ENCODE results near the gene CEP162.
A peak's percentile ranks its signal among the peaks of the same experiment; 100 is the strongest.
"Not testable (repeated sequence)": the region's sequence is repeated elsewhere in the genome, so short reads cannot be mapped to it uniquely, and the experiment has no call there.

The CEP162 gene

GRCh38 chr6:84166395-84166794 lies 61.0 kb downstream of the CEP162 start:
- Histone ChIP-seq H3K4me1 (ENCODE audit: control insufficient read depth, insufficient read depth, low read length) (no peaks in the 10 kb centered on the region), H3K9me3 (ENCODE audit: control insufficient read depth, insufficient read depth, low read depth, low read length) (no peaks in the 10 kb centered on the region), H3K27ac (ENCODE audit: extremely low read depth, low read depth, low read length) (no peak overlapping the region), H3K36me3 (ENCODE audit: control insufficient read depth in 2 of 2, insufficient read depth in 1 of 2, low read length in 2 of 2) (peaks cover under 1 to 19% of the 10 kb centered on the region in 2 experiments; a peak in 1 of 3 replicates), H3K4me3 (ENCODE audit: low read depth, low read length) (no peak overlapping the region)
- POLR2A ChIA-PET, result no interaction called here
- CTCF ChIA-PET, result no interaction called here
- TF ChIP-seq ZNF146 (tag by site-specific recombination; IDR thresholded peaks at IDR 0.05), result no peak
- no peak for TF ChIP-seq BCL6B (tag by site-specific recombination; IDR thresholded peaks at IDR 0.05)
- no peak for TF ChIP-seq ZNF510 (tag by site-specific recombination; IDR thresholded peaks at IDR 0.05; ENCODE audit: insufficient replicate concordance)
- TF ChIP-seq ZNF426 (tag by site-specific recombination; IDR thresholded peaks at IDR 0.05), result no peak
- TF ChIP-seq ZNF549 (tag by site-specific recombination; IDR thresholded peaks at IDR 0.05), result no peak
- no peak for TF ChIP-seq ZNF394 (tag by site-specific recombination; IDR thresholded peaks at IDR 0.05; ENCODE audit: borderline replicate concordance)
- TF ChIP-seq ZNF785 (tag by site-specific recombination; IDR thresholded peaks at IDR 0.05), result no peak

GRCh38 chr6:84164328-84164727 lies 63.1 kb downstream of the CEP162 start:
- H3K4me1 ChIP-seq (ENCODE audit: control insufficient read depth, insufficient read depth, low read length); H3K9me3 ChIP-seq (ENCODE audit: control insufficient read depth, insufficient read depth, low read depth, low read length); POLR2A ChIA-PET; CTCF ChIA-PET; H3K4me3 ChIP-seq (ENCODE audit: low read depth, low read length); H3K27ac ChIP-seq (ENCODE audit: extremely low read depth, low read depth, low read length): not testable (repeated sequence)
- peak; percentile 75 for TF ChIP-seq ZNF146 (tag by site-specific recombination; IDR thresholded peaks at IDR 0.05)
- peaks cover 5 to 22% of the 10 kb centered on the region in 2 experiments; a peak in 2 of 3 replicates for H3K36me3 ChIP-seq (ENCODE audit: control insufficient read depth in 2 of 2, insufficient read depth in 1 of 2, low read length in 2 of 2)

GRCh38 chr6:84161190-84161589 lies 66.3 kb downstream of the CEP162 start:
- CTCF ChIA-PET, result interaction anchor here (0.6 to 1.2 kb wide), 3 partner anchors 60 to 392 kb away, joined by 3 read pairs; no protein-coding TSS in a partner anchor
- Histone ChIP-seq H3K9me3 (ENCODE audit: control insufficient read depth, insufficient read depth, low read depth, low read length) (no peaks in the 10 kb centered on the region), H3K36me3 (ENCODE audit: control insufficient read depth in 2 of 2, insufficient read depth in 1 of 2, low read length in 2 of 2) (peaks cover 5 to 17% of the 10 kb centered on the region in 2 experiments; a peak in 2 of 3 replicates), H3K4me3 (ENCODE audit: low read depth, low read length) (no peak overlapping the region), H3K4me1 (ENCODE audit: control insufficient read depth, insufficient read depth, low read length) (no peaks in the 10 kb centered on the region), H3K27ac (ENCODE audit: extremely low read depth, low read depth, low read length) (no peak overlapping the region)
- POLR2A ChIA-PET, result no interaction called here
- TF ChIP-seq ZNF837 (tag by site-specific recombination; IDR thresholded peaks at IDR 0.05), result no peak
- no peak for TF ChIP-seq ZBTB21 (tag by site-specific recombination; IDR thresholded peaks at IDR 0.05)
- no peak for TF ChIP-seq ZNF354C (tag by site-specific recombination; IDR thresholded peaks at IDR 0.05; ENCODE audit: borderline replicate concordance, low read depth)
- no peak for TF ChIP-seq PRDM2 (tag by site-specific recombination; IDR thresholded peaks at IDR 0.05; ENCODE audit: borderline replicate concordance)
- no peak for TF ChIP-seq ATF2 (tag by site-specific recombination; IDR thresholded peaks at IDR 0.05; ENCODE audit: low read depth)
- no peak for TF ChIP-seq ZNF777 (tag by site-specific recombination; IDR thresholded peaks at IDR 0.05; ENCODE audit: borderline replicate concordance)
- no peak for TF ChIP-seq WT1 (tag by site-specific recombination; IDR thresholded peaks at IDR 0.05)
- TF ChIP-seq ZNF138 (tag by site-specific recombination; IDR thresholded peaks at IDR 0.05; ENCODE audit: borderline replicate concordance), result no peak
- no peak for TF ChIP-seq OSR2 (tag by site-specific recombination; IDR thresholded peaks at IDR 0.05)
- TF ChIP-seq ZNF529 (tag by site-specific recombination; IDR thresholded peaks at IDR 0.05; ENCODE audit: insufficient replicate concordance), result no peak
- no peak for TF ChIP-seq ZNF776 (tag by site-specific recombination; IDR thresholded peaks at IDR 0.05; ENCODE audit: borderline replicate concordance)
- no peak for TF ChIP-seq GLI4 (tag by site-specific recombination; IDR thresholded peaks at IDR 0.05)
- no peak for TF ChIP-seq ZNF324 (tag by site-specific recombination; IDR thresholded peaks at IDR 0.05)
- TF ChIP-seq ZNF785 (tag by site-specific recombination; IDR thresholded peaks at IDR 0.05), result no peak
- TF ChIP-seq PRDM6 (tag by site-specific recombination; IDR thresholded peaks at IDR 0.05), result no peak

Measured in HEK293 (cell line).